PFSK-1 (cell line): Measurements from ENCODE around the gene MUC22. TPM values are rescaled to one million over a fixed set of nuclear protein-coding genes. Genes with fewer than 3 reads are reported as not detected.

Source experiments
- FOXP2 ChIP-seq: optimal IDR thresholded peaks from 2 replicates; pipeline ENCODE3; 2011; ENCODE audit warnings: borderline replicate concordance, control low read depth, inconsistent platforms; ENCODE audit not compliant: insufficient read depth; ENCODE audit errors: extremely low read length, extremely low read depth
- POLR2AphosphoS5 ChIP-seq: IDR thresholded peaks from 2 replicates; pipeline ENCODE4 v1.6.1; 2012; ENCODE audit warnings: low read depth, mild to moderate bottlenecking, control low read depth, low read length, moderate library complexity
- SIN3A ChIP-seq: IDR thresholded peaks from 2 replicates; pipeline ENCODE4 v1.6.1; 2012; ENCODE audit warnings: mild to moderate bottlenecking, low read length, moderate library complexity, borderline replicate concordance; ENCODE audit not compliant: insufficient read depth
- TAF1 ChIP-seq: IDR thresholded peaks from 2 replicates; pipeline ENCODE4 v1.6.1; 2012; ENCODE audit warnings: low read length, control low read depth, borderline replicate concordance; ENCODE audit not compliant: insufficient read depth
- polyA plus RNA-seq: library from polyadenylated mRNA; unstranded; fragments of >200 nt; gene quantifications from one replicate; pipeline ENCODE4 v1.2.1, GENCODE V29; 2012; ENCODE audit warnings: low read depth, missing spikeins; ENCODE audit not compliant: insufficient read length
- TF ChIP-seq, protein P1 (sequence below), 2 experiments: IDR thresholded peaks; 2 replicates each; pipeline versions ENCODE4 v1.6.1 to v1.8.0; 2011 to 2012; ENCODE audit warnings: low read depth in 2 of 2, low read length in 2 of 2, control low read depth in 1 of 2, inconsistent platforms in 1 of 2, mild to moderate bottlenecking in 1 of 2, moderate library complexity in 1 of 2; ENCODE audit not compliant: insufficient read depth in 1 of 2

MUC22 gene
- polyA plus RNA-seq, result not detected

DNA sequence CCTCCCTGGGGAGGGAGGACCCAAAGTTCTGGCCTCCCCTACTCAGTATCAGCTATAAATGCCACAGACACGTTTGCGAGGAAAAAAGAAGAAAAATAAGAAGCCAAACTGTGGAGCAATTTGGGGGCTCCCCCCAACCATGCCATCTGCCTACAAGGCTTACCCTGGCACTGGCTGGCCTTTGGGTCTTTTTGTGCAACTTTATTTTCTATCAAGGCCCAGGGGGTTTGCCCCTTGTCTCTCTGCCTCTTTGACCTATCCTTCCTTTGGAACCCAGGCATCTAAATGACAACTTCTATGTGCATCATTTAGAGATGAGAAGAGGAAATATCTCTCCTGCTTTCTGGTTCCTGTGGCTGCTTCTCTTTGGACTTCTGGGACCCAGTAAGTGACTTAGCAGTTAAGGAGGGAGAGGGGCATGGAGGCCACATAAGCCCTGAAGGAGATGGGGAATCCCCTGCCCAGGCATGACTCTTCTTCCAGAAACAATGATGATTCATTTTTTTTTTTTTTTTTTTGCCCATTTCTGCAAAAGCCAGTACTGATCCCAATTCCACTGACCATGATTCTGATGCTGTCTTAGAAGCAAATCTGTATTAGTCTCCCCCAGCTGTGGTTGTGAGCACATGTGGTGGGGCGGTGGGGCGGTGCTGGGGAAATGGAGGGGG is at the start of gene MUC22:
MUC22 (plus strand) TSS at position 82 of the 668 bp plus-strand sequence; CDS start at position 315, 233 bp downstream.
- TF ChIP-seq POLR2AphosphoS5, result no peak
- TF ChIP-seq TAF1, result no peak
- no peak for TF ChIP-seq FOXP2
- TF ChIP-seq, protein P1, sequence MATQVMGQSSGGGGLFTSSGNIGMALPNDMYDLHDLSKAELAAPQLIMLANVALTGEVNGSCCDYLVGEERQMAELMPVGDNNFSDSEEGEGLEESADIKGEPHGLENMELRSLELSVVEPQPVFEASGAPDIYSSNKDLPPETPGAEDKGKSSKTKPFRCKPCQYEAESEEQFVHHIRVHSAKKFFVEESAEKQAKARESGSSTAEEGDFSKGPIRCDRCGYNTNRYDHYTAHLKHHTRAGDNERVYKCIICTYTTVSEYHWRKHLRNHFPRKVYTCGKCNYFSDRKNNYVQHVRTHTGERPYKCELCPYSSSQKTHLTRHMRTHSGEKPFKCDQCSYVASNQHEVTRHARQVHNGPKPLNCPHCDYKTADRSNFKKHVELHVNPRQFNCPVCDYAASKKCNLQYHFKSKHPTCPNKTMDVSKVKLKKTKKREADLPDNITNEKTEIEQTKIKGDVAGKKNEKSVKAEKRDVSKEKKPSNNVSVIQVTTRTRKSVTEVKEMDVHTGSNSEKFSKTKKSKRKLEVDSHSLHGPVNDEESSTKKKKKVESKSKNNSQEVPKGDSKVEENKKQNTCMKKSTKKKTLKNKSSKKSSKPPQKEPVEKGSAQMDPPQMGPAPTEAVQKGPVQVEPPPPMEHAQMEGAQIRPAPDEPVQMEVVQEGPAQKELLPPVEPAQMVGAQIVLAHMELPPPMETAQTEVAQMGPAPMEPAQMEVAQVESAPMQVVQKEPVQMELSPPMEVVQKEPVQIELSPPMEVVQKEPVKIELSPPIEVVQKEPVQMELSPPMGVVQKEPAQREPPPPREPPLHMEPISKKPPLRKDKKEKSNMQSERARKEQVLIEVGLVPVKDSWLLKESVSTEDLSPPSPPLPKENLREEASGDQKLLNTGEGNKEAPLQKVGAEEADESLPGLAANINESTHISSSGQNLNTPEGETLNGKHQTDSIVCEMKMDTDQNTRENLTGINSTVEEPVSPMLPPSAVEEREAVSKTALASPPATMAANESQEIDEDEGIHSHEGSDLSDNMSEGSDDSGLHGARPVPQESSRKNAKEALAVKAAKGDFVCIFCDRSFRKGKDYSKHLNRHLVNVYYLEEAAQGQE (IDR thresholded peaks at IDR 0.05; ENCODE audit: insufficient read depth in 1 of 2, low read depth in 2 of 2, low read length in 2 of 2), result no peak
- no peak for TF ChIP-seq SIN3A

- TF ChIP-seq SIN3A (no peak), TAF1 (no peak), POLR2AphosphoS5 (no peak), FOXP2 (no peak)
- TF ChIP-seq, protein P1 (IDR thresholded peaks at IDR 0.05; ENCODE audit: insufficient read depth in 1 of 2, low read depth in 2 of 2, low read length in 2 of 2), result no peak
These were observed 49.2 kb upstream of the MUC22 start for GRCh38 chr6:30960907-30961673.

GRCh38 chr6:30962716-30963115 is 47.6 kb upstream of the MUC22 start:
- TF ChIP-seq TAF1 (no peak), SIN3A (no peak), POLR2AphosphoS5 (no peak), FOXP2 (no peak)
- TF ChIP-seq, protein P1 (IDR thresholded peaks at IDR 0.05; ENCODE audit: insufficient read depth in 1 of 2, low read depth in 2 of 2, low read length in 2 of 2), result no peak

- TF ChIP-seq TAF1, result no peak
- no peak for TF ChIP-seq POLR2AphosphoS5
- TF ChIP-seq, protein P1 (IDR thresholded peaks at IDR 0.05; ENCODE audit: insufficient read depth in 1 of 2, low read depth in 2 of 2, low read length in 2 of 2), result no peak
- no peak for TF ChIP-seq FOXP2
- no peak for TF ChIP-seq SIN3A
These were observed 46.6 kb upstream of the MUC22 start for GRCh38 chr6:30963641-30964040.
